GM23338 (cell line): ENCODE measurements around the gene ARMC9. TPM values are rescaled to one million over a fixed set of nuclear protein-coding genes. Genes with fewer than 3 reads are reported as not detected.

ENCODE experiments used
- ATAC-seq: fragments of 200-7000 bp; cut with Tn5 transposase; 3 replicates; pipeline ENCODE4 v1.9.1; 2020
- DNase-seq: peaks from one replicate; pipeline ENCODE4 v3.0.0-alpha.2; 2015; ENCODE audit warnings: low spot score
- H2AFZ ChIP-seq: fragments of 200-600 bp; sonication (generic); 2 replicates; pipeline ENCODE4 v1.8.0; 2016; ENCODE audit warnings: antibody characterized with exemption, mild to moderate bottlenecking, moderate library complexity
- H3F3A ChIP-seq: fragments of 200-600 bp; sonication (generic); replicated peaks from 2 replicates; pipeline ENCODE4 v1.8.0; 2017; ENCODE audit warnings: antibody characterized with exemption, mixed run types, low read depth
- H3K27ac ChIP-seq: fragments of 200-600 bp; sonication (generic); 2 replicates; pipeline ENCODE4 v1.6.1; 2016; ENCODE audit warnings: low read depth
- H3K27me3 ChIP-seq: fragments of 200-600 bp; sonication (generic); 2 replicates; pipeline ENCODE4 v1.8.0; 2016; ENCODE audit warnings: mild to moderate bottlenecking, mixed run types, moderate library complexity; ENCODE audit not compliant: insufficient read depth
- H3K36me3 ChIP-seq: fragments of 200-600 bp; sonication (generic); 2 replicates; pipeline ENCODE4 v1.8.0; 2016; ENCODE audit warnings: mild to moderate bottlenecking; ENCODE audit not compliant: insufficient read depth
- H3K4me1 ChIP-seq: fragments of 200-600 bp; sonication (generic); 2 replicates; pipeline ENCODE4 v1.8.0; 2016; ENCODE audit warnings: mild to moderate bottlenecking, moderate library complexity; ENCODE audit not compliant: insufficient read depth
- H3K4me2 ChIP-seq: fragments of 200-600 bp; sonication (generic); 2 replicates; pipeline ENCODE4 v1.7.1; 2017; ENCODE audit warnings: mixed run types
- H3K4me3 ChIP-seq: fragments of 200-600 bp; sonication (generic); 2 replicates; pipeline ENCODE4 v1.6.1; 2016; ENCODE audit warnings: mixed run types
- H3K79me2 ChIP-seq: fragments of 200-600 bp; sonication (generic); replicated peaks from 2 replicates; pipeline ENCODE4 v1.8.0; 2017; ENCODE audit warnings: mild to moderate bottlenecking; ENCODE audit not compliant: insufficient read depth
- H3K9me2 ChIP-seq: fragments of 200-600 bp; sonication (generic); 2 replicates; pipeline ENCODE4 v1.8.0; 2017; ENCODE audit not compliant: insufficient read depth
- H4K20me1 ChIP-seq: fragments of 200-600 bp; sonication (generic); replicated peaks from 2 replicates; pipeline ENCODE4 v1.8.0; 2017; ENCODE audit warnings: mild to moderate bottlenecking; ENCODE audit not compliant: insufficient read depth
- H3K27ac Mint-ChIP-seq: 2 replicates; pipeline ENCODE4 v1.8.0; 2020; ENCODE audit warnings: inconsistent platforms, mild to moderate bottlenecking, moderate library complexity, mixed read lengths
- H3K27me3 Mint-ChIP-seq: 3 replicates; pipeline ENCODE4 v1.8.0; 2022; ENCODE audit warnings: low read depth, mild to moderate bottlenecking, moderate library complexity, mixed read lengths, inconsistent platforms; ENCODE audit not compliant: insufficient read depth, poor library complexity
- H3K36me3 Mint-ChIP-seq: 3 replicates; pipeline ENCODE4 v1.8.0; 2021; ENCODE audit warnings: low read depth, mild to moderate bottlenecking, inconsistent platforms, moderate library complexity, mixed read lengths
- H3K4me1 Mint-ChIP-seq: 3 replicates; pipeline ENCODE4 v1.8.0; 2020; ENCODE audit warnings: mild to moderate bottlenecking, inconsistent platforms, mixed read lengths
- H3K4me3 Mint-ChIP-seq: 3 replicates; pipeline ENCODE4 v1.8.0; 2021; ENCODE audit warnings: moderate library complexity, mild to moderate bottlenecking, inconsistent platforms, mixed read lengths
- H3K9me3 Mint-ChIP-seq: 3 replicates; pipeline ENCODE4 v1.8.0; 2020; ENCODE audit warnings: moderate library complexity, mild to moderate bottlenecking, inconsistent platforms, mixed read lengths
- CREB1 ChIP-seq: fragments of 250-450 bp; sonication (Bioruptor Pico); IDR thresholded peaks from 2 replicates; pipeline ENCODE4 v1.5.0; 2020; ENCODE audit warnings: low read depth, mild to moderate bottlenecking, moderate library complexity
- EZH2 ChIP-seq: fragments of 200-600 bp; sonication (generic); IDR thresholded peaks from one replicate; pipeline ENCODE4 v1.8.0; 2017; ENCODE audit warnings: antibody characterized with exemption, mild to moderate bottlenecking, low read depth; ENCODE audit not compliant: unreplicated experiment
- EZH2phosphoT487 ChIP-seq: fragments of 200-600 bp; sonication (generic); IDR thresholded peaks from one replicate; pipeline ENCODE4 v1.8.1; 2018; ENCODE audit warnings: antibody characterized with exemption; ENCODE audit not compliant: unreplicated experiment
- JUNB ChIP-seq: IDR thresholded peaks from one replicate; pipeline ENCODE4 v1.6.1; 2016; ENCODE audit warnings: antibody characterized with exemption; ENCODE audit not compliant: unreplicated experiment
- NANOG ChIP-seq: IDR thresholded peaks from 2 replicates; pipeline ENCODE4 v1.6.1; 2016; ENCODE audit warnings: antibody characterized with exemption, borderline replicate concordance
- POLR2AphosphoS5 ChIP-seq: IDR thresholded peaks from 2 replicates; pipeline ENCODE4 v1.6.1; 2016; ENCODE audit warnings: antibody characterized with exemption, low read depth
- STAT1 ChIP-seq: IDR thresholded peaks from one replicate; pipeline ENCODE4 v1.6.1; 2016; ENCODE audit warnings: antibody characterized with exemption; ENCODE audit not compliant: unreplicated experiment
- ZNF114 ChIP-seq: fragments of 250-450 bp; sonication (Bioruptor Pico); IDR thresholded peaks from 2 replicates; pipeline ENCODE4 v1.5.0; 2020; ENCODE audit warnings: mild to moderate bottlenecking, moderate library complexity
- ZNF331 ChIP-seq: fragments of 250-450 bp; sonication (Bioruptor Pico); IDR thresholded peaks from 2 replicates; pipeline ENCODE4 v1.5.0; 2020; ENCODE audit warnings: low read depth, mild to moderate bottlenecking, moderate library complexity
- polyA plus RNA-seq: library from polyadenylated mRNA; unstranded; fragments of >200 nt; fragmentation: Nextera tagmentation; extraction: Ambion mirVana; gene quantifications from 2 replicates; pipeline ENCODE4 v1.2.1, GENCODE V29; 2016
- total RNA-seq: library from RNA; depleted of rRNA; stranded (reverse); fragments of >200 nt; shearing (Covaris generic); gene quantifications from 2 replicates; pipeline ENCODE4 v1.2.3, GENCODE V29; 2014
- TF ChIP-seq, protein P1 (sequence below), 2 experiments: fragments of 200-600 bp in 1 of 2; sonication (generic) in 1 of 2; conservative IDR thresholded peaks; 2 replicates each; pipeline versions ENCODE4 v1.5.1 to v1.6.1; 2016 to 2017; ENCODE audit warnings: antibody characterized with exemption in 2 of 2, low read depth in 2 of 2, mild to moderate bottlenecking in 2 of 2, moderate library complexity in 1 of 2
- TF ChIP-seq, protein P2 (sequence below): IDR thresholded peaks from one replicate; pipeline ENCODE4 v1.6.1; 2018; ENCODE audit warnings: antibody characterized with exemption; ENCODE audit not compliant: unreplicated experiment

The ARMC9 gene
- total and polyA plus RNA-seq, 2 experiments from 2014 or later: 29.2 to 56.0 TPM

DNA sequence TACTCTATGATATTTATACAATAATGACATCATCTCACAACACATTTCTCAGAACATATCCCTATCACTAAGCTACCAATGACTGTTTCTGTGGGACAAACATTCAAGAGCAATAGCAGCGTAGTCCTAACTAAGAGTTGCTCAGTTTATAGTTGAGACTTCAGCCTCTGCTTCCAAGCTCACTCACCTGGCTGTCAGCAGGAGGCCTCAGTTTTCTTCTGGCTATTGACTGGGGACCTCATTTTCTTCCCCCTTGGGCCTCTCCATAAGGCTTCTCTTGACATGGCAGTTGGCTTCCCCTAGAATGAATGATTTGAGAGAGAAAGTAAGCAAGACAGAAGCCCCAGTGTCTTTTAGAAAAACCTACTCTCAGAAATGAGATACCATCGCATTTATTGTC, 85.9 kb downstream of the ARMC9 start:
- Histone ChIP-seq H3K4me2 (no peak overlapping the region), H3K27me3 (no peaks in the 10 kb centered on the region), H3K36me3 (0 out of 2 replicates have a peak, but pooled peaks cover under 1% of the 10 kb centered on the region), H2AFZ (no peak overlapping the region), H3K79me2 (no peaks in the 10 kb centered on the region), H3K4me3 (no peak overlapping the region), H3K27ac (no peak overlapping the region), H3K4me1 (no peaks in the 10 kb centered on the region), H4K20me1 (no peaks in the 10 kb centered on the region), H3K9me2 (no peaks in the 10 kb centered on the region), H3F3A (no peaks in the 10 kb centered on the region)
- DNase-seq (no peak), ATAC-seq (no peak)
- Mint-ChIP-seq H3K36me3 (peaks cover 14% of the 10 kb centered on the region; the same call in 2 of the 3 replicates), H3K9me3 (no peaks in the 10 kb centered on the region; the same call in 2 of the 3 replicates), H3K27me3 (peaks cover 4% of the 10 kb centered on the region), H3K4me3 (no peak overlapping the region), H3K27ac (no peak overlapping the region), H3K4me1 (no peaks in the 10 kb centered on the region)
- TF ChIP-seq STAT1: no peak
- no peak for TF ChIP-seq EZH2
- no peak for TF ChIP-seq ZNF114 (CRISPR knock-in tag)
- TF ChIP-seq JUNB: no peak

DNA sequence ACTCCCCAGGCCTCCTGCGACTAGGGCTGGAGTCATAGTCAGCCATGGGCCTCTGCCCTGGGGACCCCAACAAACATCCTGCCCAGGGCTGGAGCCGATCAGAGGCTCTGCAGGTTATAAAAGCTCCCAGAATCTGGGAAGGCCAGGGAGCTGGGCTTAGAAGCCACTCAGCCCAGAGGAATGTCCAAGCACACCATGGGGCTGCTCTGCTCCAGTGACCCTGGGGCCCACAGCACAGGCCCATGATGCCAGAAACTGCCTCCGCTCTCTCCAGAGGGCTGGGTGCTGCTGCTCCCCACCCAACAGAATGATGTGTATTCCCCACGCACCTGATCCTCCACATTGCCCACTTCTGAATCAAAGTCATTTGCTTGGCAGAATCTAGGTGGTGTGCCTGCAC, 88.5 kb downstream of the ARMC9 start:
- no peaks in the 10 kb centered on the region for H3K9me3 Mint-ChIP-seq
- H3K4me2 ChIP-seq: no peak overlapping the region
- no peak for DNase-seq
- H3K9me2 ChIP-seq: no peaks in the 10 kb centered on the region
- H3K27ac Mint-ChIP-seq: no peak overlapping the region
- no peaks in the 10 kb centered on the region for H3K4me1 ChIP-seq
- no peaks in the 10 kb centered on the region for H3K36me3 ChIP-seq
- no peaks in the 10 kb centered on the region for H3K4me1 Mint-ChIP-seq
- H3K79me2 ChIP-seq: no peaks in the 10 kb centered on the region
- H3K4me3 Mint-ChIP-seq: no peak overlapping the region
- H3K36me3 Mint-ChIP-seq: peaks cover 22% of the 10 kb centered on the region
- no peaks in the 10 kb centered on the region for H3F3A ChIP-seq
- H3K27me3 ChIP-seq: no peaks in the 10 kb centered on the region
- H3K27ac ChIP-seq: no peak overlapping the region
- H4K20me1 ChIP-seq: no peaks in the 10 kb centered on the region
- peaks cover 4% of the 10 kb centered on the region for H3K27me3 Mint-ChIP-seq
- no peak overlapping the region for H2AFZ ChIP-seq
- no peak; the same call in 2 of the 3 replicates for ATAC-seq
- H3K4me3 ChIP-seq: no peak overlapping the region
- no peak for TF ChIP-seq EZH2phosphoT487
- no peak for TF ChIP-seq NANOG
- no peak for TF ChIP-seq EZH2
- TF ChIP-seq ZNF114 (CRISPR knock-in tag): no peak
- TF ChIP-seq JUNB: no peak
- TF ChIP-seq ZNF331: no peak
- no peak for TF ChIP-seq CREB1 (CRISPR knock-in tag)
- TF ChIP-seq, protein P1, sequence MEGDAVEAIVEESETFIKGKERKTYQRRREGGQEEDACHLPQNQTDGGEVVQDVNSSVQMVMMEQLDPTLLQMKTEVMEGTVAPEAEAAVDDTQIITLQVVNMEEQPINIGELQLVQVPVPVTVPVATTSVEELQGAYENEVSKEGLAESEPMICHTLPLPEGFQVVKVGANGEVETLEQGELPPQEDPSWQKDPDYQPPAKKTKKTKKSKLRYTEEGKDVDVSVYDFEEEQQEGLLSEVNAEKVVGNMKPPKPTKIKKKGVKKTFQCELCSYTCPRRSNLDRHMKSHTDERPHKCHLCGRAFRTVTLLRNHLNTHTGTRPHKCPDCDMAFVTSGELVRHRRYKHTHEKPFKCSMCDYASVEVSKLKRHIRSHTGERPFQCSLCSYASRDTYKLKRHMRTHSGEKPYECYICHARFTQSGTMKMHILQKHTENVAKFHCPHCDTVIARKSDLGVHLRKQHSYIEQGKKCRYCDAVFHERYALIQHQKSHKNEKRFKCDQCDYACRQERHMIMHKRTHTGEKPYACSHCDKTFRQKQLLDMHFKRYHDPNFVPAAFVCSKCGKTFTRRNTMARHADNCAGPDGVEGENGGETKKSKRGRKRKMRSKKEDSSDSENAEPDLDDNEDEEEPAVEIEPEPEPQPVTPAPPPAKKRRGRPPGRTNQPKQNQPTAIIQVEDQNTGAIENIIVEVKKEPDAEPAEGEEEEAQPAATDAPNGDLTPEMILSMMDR (conservative IDR thresholded peaks at IDR 0.05; ENCODE audit: low read depth in 2 of 2): no peak
- TF ChIP-seq, protein P2, sequence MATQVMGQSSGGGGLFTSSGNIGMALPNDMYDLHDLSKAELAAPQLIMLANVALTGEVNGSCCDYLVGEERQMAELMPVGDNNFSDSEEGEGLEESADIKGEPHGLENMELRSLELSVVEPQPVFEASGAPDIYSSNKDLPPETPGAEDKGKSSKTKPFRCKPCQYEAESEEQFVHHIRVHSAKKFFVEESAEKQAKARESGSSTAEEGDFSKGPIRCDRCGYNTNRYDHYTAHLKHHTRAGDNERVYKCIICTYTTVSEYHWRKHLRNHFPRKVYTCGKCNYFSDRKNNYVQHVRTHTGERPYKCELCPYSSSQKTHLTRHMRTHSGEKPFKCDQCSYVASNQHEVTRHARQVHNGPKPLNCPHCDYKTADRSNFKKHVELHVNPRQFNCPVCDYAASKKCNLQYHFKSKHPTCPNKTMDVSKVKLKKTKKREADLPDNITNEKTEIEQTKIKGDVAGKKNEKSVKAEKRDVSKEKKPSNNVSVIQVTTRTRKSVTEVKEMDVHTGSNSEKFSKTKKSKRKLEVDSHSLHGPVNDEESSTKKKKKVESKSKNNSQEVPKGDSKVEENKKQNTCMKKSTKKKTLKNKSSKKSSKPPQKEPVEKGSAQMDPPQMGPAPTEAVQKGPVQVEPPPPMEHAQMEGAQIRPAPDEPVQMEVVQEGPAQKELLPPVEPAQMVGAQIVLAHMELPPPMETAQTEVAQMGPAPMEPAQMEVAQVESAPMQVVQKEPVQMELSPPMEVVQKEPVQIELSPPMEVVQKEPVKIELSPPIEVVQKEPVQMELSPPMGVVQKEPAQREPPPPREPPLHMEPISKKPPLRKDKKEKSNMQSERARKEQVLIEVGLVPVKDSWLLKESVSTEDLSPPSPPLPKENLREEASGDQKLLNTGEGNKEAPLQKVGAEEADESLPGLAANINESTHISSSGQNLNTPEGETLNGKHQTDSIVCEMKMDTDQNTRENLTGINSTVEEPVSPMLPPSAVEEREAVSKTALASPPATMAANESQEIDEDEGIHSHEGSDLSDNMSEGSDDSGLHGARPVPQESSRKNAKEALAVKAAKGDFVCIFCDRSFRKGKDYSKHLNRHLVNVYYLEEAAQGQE: no peak
- no peak for TF ChIP-seq POLR2AphosphoS5
